Loucy (cell line): ENCODE results near the gene SUSD6.

Source experiments
- H2AFZ ChIP-seq: fragments of 200-600 bp; sonication (generic); 2 replicates; pipeline ENCODE4 v1.6.0; 2016; ENCODE audit warnings: antibody characterized with exemption, mild to moderate bottlenecking, low read length, moderate library complexity
- H3F3A ChIP-seq: fragments of 200-600 bp; 2 replicates; pipeline ENCODE4 v1.6.0; 2016; ENCODE audit warnings: antibody characterized with exemption, low read depth, mild to moderate bottlenecking
- H3K27me3 ChIP-seq: fragments of 200-600 bp; sonication (generic); 2 replicates; pipeline ENCODE4 v1.6.1; 2014; ENCODE audit warnings: low read length, mild to moderate bottlenecking; ENCODE audit not compliant: insufficient read depth, poor library complexity, severe bottlenecking
- H3K36me3 ChIP-seq: fragments of 200-600 bp; sonication (generic); 2 replicates; pipeline ENCODE4 v1.6.1; 2016; ENCODE audit warnings: low read length; ENCODE audit not compliant: insufficient read depth
- H3K4me1 ChIP-seq: fragments of 200-600 bp; sonication (generic); 2 replicates; pipeline ENCODE4 v1.5.1; 2014; ENCODE audit warnings: low read length, mild to moderate bottlenecking; ENCODE audit not compliant: insufficient read depth, poor library complexity, severe bottlenecking
- H3K4me2 ChIP-seq: fragments of 200-600 bp; sonication (generic); 2 replicates; pipeline ENCODE4 v1.6.0; 2014; ENCODE audit warnings: antibody characterized with exemption, low read length, low read depth, mild to moderate bottlenecking; ENCODE audit not compliant: poor library complexity, severe bottlenecking
- H3K4me3 ChIP-seq: fragments of 200-600 bp; sonication (generic); 2 replicates; pipeline ENCODE4 v1.5.1; 2014; ENCODE audit warnings: low read length, mild to moderate bottlenecking, mixed read lengths; ENCODE audit not compliant: poor library complexity, severe bottlenecking
- H3K79me2 ChIP-seq: fragments of 200-600 bp; sonication (generic); 2 replicates; pipeline ENCODE4 v1.6.1; 2014; ENCODE audit warnings: low read length; ENCODE audit not compliant: insufficient read depth
- H3K9ac ChIP-seq: fragments of 200-600 bp; sonication (generic); 2 replicates; pipeline ENCODE4 v1.6.0; 2014; ENCODE audit warnings: mild to moderate bottlenecking, low read depth, low read length, moderate library complexity; ENCODE audit not compliant: poor library complexity, severe bottlenecking
- H3K9me2 ChIP-seq: fragments of 200-600 bp; sonication (generic); replicated peaks from 2 replicates; pipeline ENCODE4 v1.6.1; 2016; ENCODE audit warnings: low read depth, low read length, mixed read lengths
- H3K9me3 ChIP-seq: fragments of 200-600 bp; sonication (generic); 2 replicates; pipeline ENCODE4 v1.6.1; 2014; ENCODE audit warnings: mild to moderate bottlenecking, antibody characterized with exemption, low read length, low read depth; ENCODE audit not compliant: insufficient read depth
- H4K20me1 ChIP-seq: fragments of 200-600 bp; sonication (generic); 2 replicates; pipeline ENCODE4 v1.6.0; 2014; ENCODE audit warnings: antibody characterized with exemption, low read length, mild to moderate bottlenecking; ENCODE audit not compliant: insufficient read depth, poor library complexity, severe bottlenecking
- CTCF ChIP-seq: fragments of 200-600 bp; sonication (generic); conservative IDR thresholded peaks from 2 replicates; pipeline ENCODE4 v1.5.1; 2014; ENCODE audit warnings: mild to moderate bottlenecking, antibody characterized with exemption, low read length
- EZH2phosphoT487 ChIP-seq: fragments of 200-600 bp; IDR thresholded peaks from 2 replicates; pipeline ENCODE4 v1.6.1; 2018; ENCODE audit warnings: antibody characterized with exemption, mild to moderate bottlenecking, moderate library complexity, borderline replicate concordance

Gene SUSD6

GRCh38 chr14:69666690-69667211 is 55.4 kb downstream of the SUSD6 start:
- H3K4me3 ChIP-seq = no peak overlapping the region
- H3F3A ChIP-seq = no peaks in the 10 kb centered on the region
- H3K36me3 ChIP-seq = peaks cover 25% of the 10 kb centered on the region; the same call in 1 of the 2 replicates
- peaks cover 38% of the 10 kb centered on the region for H4K20me1 ChIP-seq
- no peaks in the 10 kb centered on the region for H3K9me3 ChIP-seq
- no peak overlapping the region for H3K4me2 ChIP-seq
- no peaks in the 10 kb centered on the region for H3K27me3 ChIP-seq
- H3K4me1 ChIP-seq = peaks cover 7% of the 10 kb centered on the region
- H2AFZ ChIP-seq = no peak overlapping the region
- no peak overlapping the region for H3K9ac ChIP-seq
- H3K9me2 ChIP-seq = no peaks in the 10 kb centered on the region
- H3K79me2 ChIP-seq = peaks cover 97% of the 10 kb centered on the region
- no peak for TF ChIP-seq EZH2phosphoT487
- no peak for TF ChIP-seq CTCF

GRCh38 chr14:69667938-69668335 is 56.5 kb downstream of the SUSD6 start:
- peaks cover 47% of the 10 kb centered on the region for H4K20me1 ChIP-seq
- peaks cover 97% of the 10 kb centered on the region for H3K79me2 ChIP-seq

GRCh38 chr14:69669375-69669774 is 58.0 kb downstream of the SUSD6 start:
- Histone ChIP-seq H3K4me1 (peaks cover 30% of the 10 kb centered on the region), H3K9me3 (no peaks in the 10 kb centered on the region), H4K20me1 (peaks cover 51% of the 10 kb centered on the region), H3K4me3 (no peak overlapping the region), H3K4me2 (no peak overlapping the region), H3K9me2 (no peaks in the 10 kb centered on the region), H2AFZ (no peak overlapping the region), H3K27me3 (no peaks in the 10 kb centered on the region), H3F3A (no peaks in the 10 kb centered on the region), H3K9ac (no peak overlapping the region), H3K36me3 (peaks cover 15% of the 10 kb centered on the region; the same call in 1 of the 2 replicates), H3K79me2 (peaks cover 97% of the 10 kb centered on the region)
- TF ChIP-seq EZH2phosphoT487 (no peak), CTCF (no peak)

More at GRCh38 chr14:69667938-69668335, 56.5 kb downstream of the SUSD6 start:
- Histone ChIP-seq H3K9me2 (no peaks in the 10 kb centered on the region), H3F3A (no peaks in the 10 kb centered on the region), H3K27me3 (no peaks in the 10 kb centered on the region), H3K36me3 (peaks cover 15% of the 10 kb centered on the region; the same call in 1 of the 2 replicates), H3K4me2 (no peak overlapping the region), H3K9me3 (no peaks in the 10 kb centered on the region), H2AFZ (no peak overlapping the region), H3K4me3 (no peak overlapping the region), H3K9ac (no peak overlapping the region), H3K4me1 (peaks cover 17% of the 10 kb centered on the region)
- TF ChIP-seq EZH2phosphoT487 = no peak
- TF ChIP-seq CTCF = no peak
